IPS-18a (cell line): Measurements from ENCODE around the gene SDK1.
"Not testable (repeated sequence)": the region's sequence is repeated elsewhere in the genome, so short reads cannot be mapped to it uniquely, and the experiment has no call there.

ENCODE experiments used
- H3K27ac ChIP-seq: one replicate; pipeline ENCODE4 v1.5.1; 2013; ENCODE audit warnings: low read length
- H3K27me3 ChIP-seq: one replicate; pipeline ENCODE4 v1.6.1; 2013; ENCODE audit warnings: mild to moderate bottlenecking, low read length; ENCODE audit not compliant: control insufficient read depth, insufficient read depth
- H3K36me3 ChIP-seq: one replicate; pipeline ENCODE4 v1.6.1; 2013; ENCODE audit warnings: low read depth, low read length; ENCODE audit not compliant: control insufficient read depth
- H3K4me1 ChIP-seq: one replicate; pipeline ENCODE4 v1.6.1; 2013; ENCODE audit warnings: low read depth, low read length; ENCODE audit not compliant: control insufficient read depth
- H3K4me3 ChIP-seq: one replicate; pipeline ENCODE4 v1.5.1; 2013; ENCODE audit warnings: low read length
- H3K9ac ChIP-seq: one replicate; pipeline ENCODE4 v1.6.1; 2013; ENCODE audit warnings: mild to moderate bottlenecking, low read length, moderate library complexity
- H3K9me3 ChIP-seq: one replicate; pipeline ENCODE4 v1.6.1; 2013; ENCODE audit warnings: low read depth, low read length; ENCODE audit not compliant: control insufficient read depth

Gene SDK1

DNA sequence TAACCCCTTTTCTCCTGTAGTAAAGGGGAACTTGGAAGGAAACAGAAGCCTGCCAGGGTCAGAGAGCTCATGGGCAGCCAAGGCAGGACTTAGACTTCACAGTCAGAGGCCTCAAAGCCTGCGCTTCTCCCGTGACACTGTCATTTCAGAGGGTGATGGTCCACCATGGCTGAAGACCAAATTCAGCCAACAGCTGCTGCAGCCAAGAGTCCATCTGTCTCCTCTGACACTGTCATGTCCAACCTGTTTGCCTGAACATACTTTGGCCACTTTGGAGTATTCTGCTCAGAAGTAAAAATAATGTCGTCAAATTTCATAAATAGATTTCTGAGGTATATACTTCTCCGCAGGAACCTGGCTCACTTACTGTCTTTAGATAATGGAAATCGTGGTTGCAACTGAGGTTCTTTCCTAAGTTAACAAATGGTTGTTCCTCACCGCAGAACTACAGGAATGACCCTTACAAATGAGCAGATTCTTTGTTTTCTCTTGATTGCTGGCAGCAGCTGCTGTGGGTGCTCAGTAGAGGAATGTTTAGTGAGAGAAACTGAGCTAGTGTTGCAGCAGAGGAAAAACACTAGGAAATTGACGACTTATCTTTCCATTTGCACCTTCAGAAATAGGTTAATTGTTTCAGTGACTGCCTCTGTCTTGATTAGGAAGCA is 626.5 kb downstream of the SDK1 start:
- Histone ChIP-seq H3K4me1 (peaks cover 4% of the 10 kb centered on the region), H3K9me3 (no peaks in the 10 kb centered on the region), H3K36me3 (no peaks in the 10 kb centered on the region), H3K9ac (no peak overlapping the region), H3K27me3 (no peaks in the 10 kb centered on the region), H3K27ac (no peak overlapping the region), H3K4me3 (no peak overlapping the region)

DNA sequence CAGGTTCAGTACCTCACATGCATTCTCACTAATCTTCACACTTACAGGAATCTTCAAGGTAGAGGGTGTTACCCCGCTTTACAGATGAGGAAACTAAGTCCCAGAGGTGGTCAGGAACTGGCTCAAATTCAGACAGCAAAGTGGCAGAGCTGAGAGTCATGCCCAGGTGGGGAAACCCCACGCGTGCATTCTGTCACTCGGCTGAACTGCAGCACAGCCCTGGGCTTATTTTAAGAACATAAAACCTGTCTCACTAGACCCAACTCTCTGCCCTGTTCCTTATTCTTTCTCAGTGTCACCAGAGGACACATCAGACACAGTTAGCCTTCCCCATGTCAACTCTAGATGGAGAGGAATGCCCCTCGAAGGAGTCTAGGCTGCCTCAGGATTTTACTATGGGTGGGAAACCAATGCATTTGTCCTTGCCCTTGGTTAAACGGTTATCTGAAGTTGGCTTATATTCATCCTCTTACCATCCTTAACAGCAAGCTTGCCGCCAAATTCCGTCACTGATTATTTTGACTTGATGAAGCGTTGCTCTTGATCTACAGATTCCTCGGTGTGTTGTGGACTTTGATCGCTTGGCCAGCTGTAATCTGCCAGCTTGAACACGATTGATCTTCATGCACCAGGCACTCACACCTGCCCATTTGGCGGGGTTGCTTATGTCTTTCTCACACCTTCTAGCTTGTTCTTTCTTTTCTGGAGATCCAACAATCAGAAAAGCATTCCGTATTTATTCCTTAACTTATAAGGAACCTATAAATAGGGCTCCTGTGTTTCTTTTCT is 627.9 kb downstream of the SDK1 start:
- Histone ChIP-seq H3K4me3 (no peak overlapping the region), H3K9me3 (no peaks in the 10 kb centered on the region), H3K9ac (no peak overlapping the region), H3K4me1 (no peaks in the 10 kb centered on the region), H3K36me3 (no peaks in the 10 kb centered on the region), H3K27me3 (no peaks in the 10 kb centered on the region), H3K27ac (no peak overlapping the region)

DNA sequence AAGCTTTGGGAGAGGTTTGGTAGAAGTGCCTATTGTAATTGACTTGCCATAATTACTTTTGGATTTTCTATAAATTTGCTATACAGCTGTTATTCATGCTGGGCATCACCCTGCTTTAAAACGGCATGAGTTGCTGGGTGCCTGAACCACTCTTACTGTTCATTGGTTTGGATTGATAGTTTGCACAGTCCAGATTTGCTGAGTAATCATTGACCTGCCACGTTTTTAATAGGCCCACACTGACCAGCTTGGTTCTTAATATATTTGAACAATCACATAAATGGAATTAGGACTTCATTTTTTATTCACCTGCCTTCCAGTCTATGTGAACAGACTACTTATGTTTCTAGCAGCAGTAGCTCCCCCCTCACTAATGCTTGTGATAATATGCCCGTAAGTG is 630.8 kb downstream of the SDK1 start:
- no peaks in the 10 kb centered on the region for H3K27me3 ChIP-seq
- no peak overlapping the region for H3K4me3 ChIP-seq
- no peaks in the 10 kb centered on the region for H3K9me3 ChIP-seq
- no peak overlapping the region for H3K27ac ChIP-seq
- H3K4me1 ChIP-seq, result no peaks in the 10 kb centered on the region
- no peak overlapping the region for H3K9ac ChIP-seq
- H3K36me3 ChIP-seq, result no peaks in the 10 kb centered on the region

DNA sequence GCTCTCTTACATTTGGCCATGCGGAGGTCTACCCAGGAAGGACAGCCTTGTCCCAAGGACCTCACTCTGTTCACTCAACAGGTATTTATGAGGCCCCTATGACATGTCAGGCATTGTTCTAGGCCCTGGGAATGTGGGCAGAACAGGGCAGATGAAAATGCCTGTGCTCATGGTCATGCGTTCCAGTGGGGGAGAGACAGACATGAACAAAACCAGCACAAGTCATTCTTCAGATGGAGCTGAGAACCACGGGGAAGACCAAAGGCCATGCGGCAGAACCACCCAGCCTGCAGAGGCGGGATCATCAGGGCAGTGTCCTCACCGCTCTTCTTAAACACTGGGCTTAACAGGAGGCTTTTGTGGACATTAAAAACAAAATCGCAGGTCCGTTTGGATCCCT is 636.1 kb downstream of the SDK1 start:
- Histone ChIP-seq H3K9ac (no peak overlapping the region), H3K4me1 (no peaks in the 10 kb centered on the region), H3K27ac (no peak overlapping the region), H3K36me3 (no peaks in the 10 kb centered on the region), H3K27me3 (no peaks in the 10 kb centered on the region), H3K9me3 (no peaks in the 10 kb centered on the region), H3K4me3 (no peak overlapping the region)

DNA sequence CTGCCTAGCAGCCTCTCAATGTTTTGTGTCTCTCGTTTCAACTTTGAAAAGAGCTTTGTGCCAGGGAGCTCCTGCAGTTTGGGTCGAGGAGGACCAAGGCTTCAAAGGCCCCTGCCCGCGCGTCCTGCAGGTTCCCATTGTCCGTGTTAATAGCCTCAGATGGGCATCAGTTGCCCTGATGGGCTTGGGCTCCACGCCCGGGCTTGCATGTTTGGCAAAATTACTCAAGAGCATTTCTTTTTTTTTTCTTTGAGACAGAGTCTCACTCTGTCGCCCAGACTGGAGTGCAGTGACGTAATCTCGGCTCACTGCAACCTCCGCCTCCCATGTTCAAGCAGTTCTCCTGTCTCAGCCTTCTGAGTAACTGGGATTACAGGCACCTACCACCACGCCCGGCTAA is 636.6 kb downstream of the SDK1 start:
- no peak overlapping the region for H3K4me3 ChIP-seq
- H3K9me3 ChIP-seq, result no peaks in the 10 kb centered on the region
- H3K27me3 ChIP-seq, result no peaks in the 10 kb centered on the region
- no peaks in the 10 kb centered on the region for H3K36me3 ChIP-seq
- no peaks in the 10 kb centered on the region for H3K4me1 ChIP-seq
- no peak overlapping the region for H3K9ac ChIP-seq
- no peak overlapping the region for H3K27ac ChIP-seq

DNA sequence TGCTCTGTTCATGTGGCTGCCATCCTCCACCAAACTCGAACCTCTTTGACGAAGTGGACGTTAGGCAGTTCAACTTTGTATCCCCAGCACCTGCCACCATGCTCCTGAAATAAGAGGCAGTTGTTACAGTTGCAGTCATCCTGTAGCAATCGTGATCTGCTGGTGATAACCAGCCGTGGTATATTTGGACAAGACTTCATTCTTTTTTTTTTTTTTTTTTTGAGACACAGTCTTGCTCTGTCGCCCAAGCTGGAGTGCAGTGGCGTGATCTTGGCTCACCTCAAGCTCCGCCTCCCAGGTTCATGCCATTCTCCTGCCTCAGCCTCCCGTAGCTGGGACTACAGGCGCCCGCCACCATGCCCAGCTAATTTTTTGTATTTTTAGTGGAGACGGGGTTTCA is 640.7 kb downstream of the SDK1 start:
- not testable (repeated sequence) for H3K9ac ChIP-seq, H3K27me3 ChIP-seq, H3K36me3 ChIP-seq, H3K9me3 ChIP-seq, H3K4me3 ChIP-seq, H3K27ac ChIP-seq, H3K4me1 ChIP-seq

DNA sequence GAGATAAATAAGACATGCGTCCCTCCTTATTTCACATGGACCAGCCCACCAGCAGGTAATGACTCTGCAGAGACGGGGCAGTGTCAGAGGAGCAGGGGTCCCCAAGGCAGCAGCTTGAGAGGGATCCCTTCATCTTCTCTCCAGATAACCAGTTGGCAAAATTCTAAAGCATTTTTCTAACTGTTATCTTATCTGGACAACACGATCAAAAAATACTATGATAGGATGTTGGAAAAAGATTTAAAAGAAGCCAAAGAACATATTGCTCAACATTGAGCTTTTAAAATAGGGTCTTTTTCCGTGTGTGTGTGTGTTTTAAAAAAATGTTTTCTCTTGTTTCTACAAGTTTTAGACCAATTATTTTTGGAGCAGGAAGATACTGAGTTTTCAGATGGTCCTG is 641.2 kb downstream of the SDK1 start:
- Histone ChIP-seq H3K9ac (no peak overlapping the region), H3K9me3 (no peaks in the 10 kb centered on the region), H3K27me3 (no peaks in the 10 kb centered on the region), H3K27ac (no peak overlapping the region), H3K36me3 (no peaks in the 10 kb centered on the region), H3K4me3 (no peak overlapping the region), H3K4me1 (no peaks in the 10 kb centered on the region)

DNA sequence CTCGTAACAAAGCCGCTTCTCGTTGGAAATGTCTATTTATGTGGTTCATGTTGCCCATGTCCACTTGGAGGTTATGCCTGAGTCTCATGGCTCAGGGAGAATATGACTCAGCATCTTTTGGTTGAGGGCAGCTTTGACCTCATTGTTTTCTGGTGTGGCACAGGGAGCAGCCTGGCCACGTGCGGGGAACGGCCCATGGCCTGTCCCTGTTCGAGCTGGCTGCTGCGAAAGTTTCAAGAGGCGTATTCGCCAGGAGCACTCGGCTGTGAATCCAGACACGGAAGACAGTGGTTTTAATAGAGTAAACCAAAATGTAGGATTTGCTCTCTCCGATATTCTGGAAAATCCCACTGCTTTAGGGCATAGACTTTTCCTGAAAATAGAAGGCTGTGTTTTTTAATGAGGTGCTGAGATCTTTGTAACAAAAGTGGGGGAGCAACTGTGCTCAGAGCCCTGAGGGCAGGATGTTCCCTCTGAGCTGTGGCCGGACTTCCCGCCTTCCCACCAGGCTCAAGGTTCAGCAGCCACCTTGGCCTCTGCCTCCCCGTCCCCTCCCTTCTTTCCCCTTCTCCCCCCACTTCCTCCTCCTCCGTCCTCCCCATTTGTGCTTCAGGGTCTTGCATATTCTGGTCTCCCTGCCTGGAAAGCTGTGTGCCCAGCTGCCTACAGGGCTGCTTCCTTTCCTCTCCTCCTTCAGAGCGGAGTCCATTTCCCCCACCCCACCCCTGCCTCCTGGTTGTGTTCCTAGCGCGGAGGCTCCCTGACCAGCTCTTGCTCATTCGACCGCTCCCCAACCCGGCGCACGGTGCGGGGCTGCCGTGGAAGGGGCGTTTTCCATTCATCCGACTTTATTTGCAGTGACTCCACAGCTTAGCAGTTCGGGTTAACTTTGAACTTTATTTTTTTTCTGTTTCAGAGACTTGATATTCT is 642.0 kb downstream of the SDK1 start:
- Histone ChIP-seq H3K4me1 (no peaks in the 10 kb centered on the region), H3K4me3 (no peak overlapping the region), H3K27ac (no peak overlapping the region), H3K27me3 (no peaks in the 10 kb centered on the region), H3K9ac (no peak overlapping the region), H3K36me3 (no peaks in the 10 kb centered on the region), H3K9me3 (no peaks in the 10 kb centered on the region)

DNA sequence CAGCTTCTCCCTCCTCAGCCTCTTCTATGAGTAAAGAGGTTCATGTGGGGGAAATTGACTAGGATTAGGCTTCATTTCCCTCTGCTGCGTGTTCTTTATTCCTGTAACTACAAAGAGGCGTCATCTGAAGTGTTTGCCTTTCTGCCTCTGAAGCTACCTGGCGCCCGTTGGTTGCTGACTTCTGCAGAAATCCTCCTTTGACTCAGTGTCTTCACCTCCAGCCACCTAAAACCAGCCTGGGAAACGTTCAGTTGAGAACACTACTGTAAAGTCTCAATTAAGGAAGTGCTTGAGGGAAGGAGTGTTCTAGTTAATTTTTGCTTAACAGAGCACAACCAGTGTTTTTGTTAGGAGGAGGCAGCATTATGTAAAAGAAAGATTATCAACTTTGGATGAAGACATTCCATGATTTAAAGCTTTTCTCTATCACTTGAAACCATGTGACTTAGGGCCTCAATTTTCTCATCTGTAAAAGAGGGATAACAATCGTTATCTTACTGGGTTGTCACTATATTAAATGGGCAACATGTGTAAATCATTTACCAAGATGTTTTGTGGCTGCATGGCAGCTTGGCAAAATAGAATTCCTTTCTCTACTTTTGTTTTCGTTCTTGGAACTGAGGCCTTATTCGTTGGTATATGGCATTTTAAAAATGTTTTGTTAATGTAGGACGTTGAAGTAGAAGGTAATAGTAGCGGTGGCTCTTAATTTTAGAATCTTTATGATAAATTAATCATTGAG is 642.9 kb downstream of the SDK1 start:
- Histone ChIP-seq H3K9me3 (no peaks in the 10 kb centered on the region), H3K27me3 (no peaks in the 10 kb centered on the region), H3K9ac (no peak overlapping the region), H3K4me3 (no peak overlapping the region), H3K4me1 (no peaks in the 10 kb centered on the region), H3K36me3 (no peaks in the 10 kb centered on the region), H3K27ac (no peak overlapping the region)

DNA sequence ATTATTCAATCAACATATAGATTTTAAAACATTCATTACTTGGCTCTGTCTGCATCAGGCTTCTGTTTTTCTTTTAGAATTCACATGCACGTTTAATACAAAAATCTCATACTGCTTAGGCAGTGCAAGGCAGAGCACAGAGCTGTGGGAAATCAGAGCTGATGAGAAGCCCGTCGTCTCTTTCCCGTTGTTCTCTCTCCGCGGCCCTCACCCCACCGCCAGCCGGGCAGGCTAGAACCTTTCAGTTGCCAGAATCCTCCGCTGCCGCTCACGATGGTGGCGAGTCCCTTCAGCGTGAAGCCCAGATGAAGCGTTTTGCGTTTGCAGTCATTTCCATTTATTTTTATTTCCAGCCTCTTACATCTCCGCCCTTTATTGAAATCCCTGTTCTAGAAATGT is 648.2 kb downstream of the SDK1 start:
- H3K9me3 ChIP-seq, result no peaks in the 10 kb centered on the region
- H3K9ac ChIP-seq, result no peak overlapping the region
- no peaks in the 10 kb centered on the region for H3K4me1 ChIP-seq
- H3K4me3 ChIP-seq, result no peak overlapping the region
- H3K27me3 ChIP-seq, result no peaks in the 10 kb centered on the region
- H3K36me3 ChIP-seq, result no peaks in the 10 kb centered on the region
- H3K27ac ChIP-seq, result no peak overlapping the region

DNA sequence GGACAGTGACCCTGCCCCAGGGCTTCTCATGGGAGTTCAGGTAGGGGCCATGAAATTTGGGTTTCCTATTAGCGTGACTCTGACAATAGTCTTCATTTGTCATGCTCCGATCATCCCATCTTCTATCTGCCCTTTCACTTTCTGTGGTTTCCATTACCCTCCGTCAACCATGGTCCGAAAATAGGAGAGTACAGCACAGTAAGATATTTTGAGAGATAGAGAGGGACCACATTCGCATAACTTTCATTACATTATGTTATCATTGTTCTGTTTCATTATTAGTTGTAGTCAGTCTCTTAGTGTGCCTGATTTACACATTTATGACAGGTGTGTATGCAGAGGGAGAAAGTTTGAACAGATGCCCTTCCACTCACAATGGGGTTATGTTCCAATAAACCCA is 649.2 kb downstream of the SDK1 start:
- Histone ChIP-seq H3K4me1 (no peaks in the 10 kb centered on the region), H3K9ac (no peak overlapping the region), H3K9me3 (no peaks in the 10 kb centered on the region), H3K36me3 (no peaks in the 10 kb centered on the region), H3K4me3 (no peak overlapping the region), H3K27ac (no peak overlapping the region), H3K27me3 (no peaks in the 10 kb centered on the region)
